ENCODE results near the gene SMG6. TPM values are rescaled to one million over a fixed set of nuclear protein-coding genes. Genes with fewer than 3 reads are reported as not detected.

The SMG6 gene
- total and polyA plus RNA-seq, 3 experiments from 2014 or later: 11.2 to 54.1 (median 53.3) TPM

DNA sequence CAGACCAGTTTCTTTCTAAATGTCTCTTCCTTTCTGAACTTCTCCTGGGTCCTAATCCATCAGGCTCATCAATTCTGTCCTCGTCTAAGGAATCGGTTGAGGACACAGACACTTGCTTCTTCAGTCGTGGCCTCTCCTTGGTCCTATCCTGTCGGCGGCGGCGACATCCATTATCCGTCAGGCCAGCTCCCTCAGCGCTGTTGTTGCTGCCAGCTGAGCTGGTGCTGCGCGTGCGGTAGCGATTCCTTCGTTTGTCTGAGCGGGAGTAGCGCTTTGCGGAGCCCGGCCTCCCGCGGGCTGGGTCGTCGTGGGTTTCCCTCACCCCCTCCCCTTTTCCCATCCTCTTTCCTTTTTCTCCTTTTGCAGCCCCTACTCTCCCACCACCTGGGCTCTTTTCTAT, 3.8 kb downstream of the SMG6 start:
- CTCF ChIA-PET: no interaction called here
- H3K36me3 ChIP-seq (ENCODE audit: insufficient read depth, low read length): peaks cover 46% of the 10 kb centered on the region
- no peaks in the 10 kb centered on the region for H3K9me3 ChIP-seq (ENCODE audit: low read length)
- no peak for DNase-seq
- no peak overlapping the region for H3K27ac ChIP-seq (ENCODE audit: low read depth, low read length)
- H3K4me1 Mint-ChIP-seq: peaks cover 53 to 73% (median 66%) of the 10 kb centered on the region in 3 donors
- H3K4me3 ChIP-seq (ENCODE audit: low read length): no peak overlapping the region
- no peaks in the 10 kb centered on the region for H3K9me3 Mint-ChIP-seq
- POLR2A ChIA-PET: no interaction called here
- H3K27me3 ChIP-seq (ENCODE audit: insufficient read depth, low read length, poor library complexity, severe bottlenecking): no peaks in the 10 kb centered on the region
- H3K36me3 Mint-ChIP-seq: peaks cover 0 to 62% (median 12%) of the 10 kb centered on the region in 3 donors
- H3K4me3 Mint-ChIP-seq: no peak overlapping the region
- peaks cover 23% of the 10 kb centered on the region for H3K4me1 ChIP-seq (ENCODE audit: insufficient read depth, low read length)
- H3K27me3 Mint-ChIP-seq: no peaks in the 10 kb centered on the region
- H3K27ac Mint-ChIP-seq: peak overlapping the region in 1 of 8 donors; percentile 31

DNA sequence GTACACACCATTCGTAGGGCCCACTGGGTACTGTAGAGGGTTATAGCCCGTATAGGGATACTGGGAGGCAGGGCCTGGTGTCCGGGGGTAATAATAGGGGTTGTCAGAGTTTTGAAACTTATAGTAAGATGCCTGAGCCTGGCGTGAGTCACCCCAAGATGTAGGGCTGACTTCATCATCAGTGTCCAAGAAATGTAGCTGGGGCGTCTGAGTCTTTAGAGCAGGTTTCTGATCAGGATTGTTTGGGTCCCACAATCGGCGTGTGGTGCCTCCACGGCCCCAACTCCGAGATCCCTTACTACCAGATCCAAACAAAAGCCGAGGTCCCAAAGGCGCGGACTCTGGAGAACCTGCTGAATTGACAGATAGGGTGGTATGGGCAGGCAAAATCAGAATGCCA, 4.4 kb downstream of the SMG6 start:
- H3K9me3 ChIP-seq (ENCODE audit: low read length): no peaks in the 10 kb centered on the region
- Mint-ChIP-seq H3K27me3 (no peaks in the 10 kb centered on the region), H3K36me3 (peaks cover 0 to 68% (median 17%) of the 10 kb centered on the region in 3 donors), H3K4me1 (peaks cover 57 to 76% (median 70%) of the 10 kb centered on the region in 3 donors), H3K4me3 (peak overlapping the region in 1 of 7 donors; percentile 36), H3K27ac (no peak overlapping the region), H3K9me3 (no peaks in the 10 kb centered on the region)
- no peak overlapping the region for H3K27ac ChIP-seq (ENCODE audit: low read depth, low read length)
- ChIA-PET CTCF (interaction anchor here (1.5 to 1.9 kb wide), 2 partner anchors 54 to 84 kb away, joined by 4 read pairs; no protein-coding TSS in a partner anchor), POLR2A (no interaction called here)
- no peak overlapping the region for H3K4me3 ChIP-seq (ENCODE audit: low read length)
- DNase-seq: no peak
- no peaks in the 10 kb centered on the region for H3K27me3 ChIP-seq (ENCODE audit: insufficient read depth, low read length, poor library complexity, severe bottlenecking)
- H3K4me1 ChIP-seq (ENCODE audit: insufficient read depth, low read length): peaks cover 23% of the 10 kb centered on the region
- H3K36me3 ChIP-seq (ENCODE audit: insufficient read depth, low read length): peaks cover 50% of the 10 kb centered on the region

- no peaks in the 10 kb centered on the region for H3K27me3 Mint-ChIP-seq
- peaks cover 15% of the 10 kb centered on the region for H3K4me1 ChIP-seq (ENCODE audit: insufficient read depth, low read length)
- peaks cover 53 to 75% (median 67%) of the 10 kb centered on the region in 3 donors for H3K4me1 Mint-ChIP-seq
- no peaks in the 10 kb centered on the region for H3K9me3 ChIP-seq (ENCODE audit: low read length)
- no peak overlapping the region for H3K27ac ChIP-seq (ENCODE audit: low read depth, low read length)
- peaks cover 0 to 85% (median 25%) of the 10 kb centered on the region in 3 donors for H3K36me3 Mint-ChIP-seq
- no peaks in the 10 kb centered on the region for H3K9me3 Mint-ChIP-seq
- ChIA-PET CTCF (interaction anchor here (1.0 kb wide), 1 partner anchor 239 kb away, joined by 3 read pairs; no protein-coding TSS in a partner anchor), POLR2A (no interaction called here)
- no peak overlapping the region for H3K4me3 Mint-ChIP-seq
- DNase-seq: no peak
- H3K27me3 ChIP-seq (ENCODE audit: insufficient read depth, low read length, poor library complexity, severe bottlenecking): no peaks in the 10 kb centered on the region
- H3K4me3 ChIP-seq (ENCODE audit: low read length): no peak overlapping the region
- peaks cover 65% of the 10 kb centered on the region for H3K36me3 ChIP-seq (ENCODE audit: insufficient read depth, low read length)
- H3K27ac Mint-ChIP-seq: peak overlapping the region in 1 of 8 donors; percentile 5
Measured at GRCh38 chr17:2297023-2297422, 6.6 kb downstream of the SMG6 start.

- Mint-ChIP-seq H3K4me3 (peak overlapping the region in 1 of 7 donors; percentile 48), H3K27me3 (no peaks in the 10 kb centered on the region)
- H3K9me3 ChIP-seq (ENCODE audit: low read length): no peaks in the 10 kb centered on the region
Measured at GRCh38 chr17:2295575-2295974, 8.0 kb downstream of the SMG6 start.

GRCh38 chr17:2292100-2292499, 11.5 kb downstream of the SMG6 start:
- H3K4me3 ChIP-seq (ENCODE audit: low read length): no peak overlapping the region
- CTCF ChIA-PET: interaction anchor here (1.2 kb wide), 1 partner anchor 11 kb away, joined by 3 read pairs; no protein-coding TSS in a partner anchor
- H3K4me3 Mint-ChIP-seq: no peak overlapping the region
- peaks cover 5% of the 10 kb centered on the region for H3K4me1 ChIP-seq (ENCODE audit: insufficient read depth, low read length)
- H3K9me3 ChIP-seq (ENCODE audit: low read length): no peaks in the 10 kb centered on the region
- no peak for DNase-seq
- H3K36me3 ChIP-seq (ENCODE audit: insufficient read depth, low read length): peaks cover 58% of the 10 kb centered on the region
- H3K27me3 Mint-ChIP-seq: no peaks in the 10 kb centered on the region
- POLR2A ChIA-PET: no interaction called here
- peaks cover 4 to 87% (median 33%) of the 10 kb centered on the region in 3 donors for H3K36me3 Mint-ChIP-seq
- no peak overlapping the region for H3K27ac Mint-ChIP-seq
- peaks cover 23 to 30% (median 28%) of the 10 kb centered on the region in 3 donors for H3K4me1 Mint-ChIP-seq
- H3K9me3 Mint-ChIP-seq: no peaks in the 10 kb centered on the region
- H3K27ac ChIP-seq (ENCODE audit: low read depth, low read length): no peak overlapping the region
- no peaks in the 10 kb centered on the region for H3K27me3 ChIP-seq (ENCODE audit: insufficient read depth, low read length, poor library complexity, severe bottlenecking)

More at GRCh38 chr17:2295575-2295974, 8.0 kb downstream of the SMG6 start:
- ChIA-PET POLR2A (interaction anchor here (0.7 kb wide), 1 partner anchor 12 kb away, joined by 3 read pairs; no protein-coding TSS in a partner anchor), CTCF (interaction anchor here (0.7 kb wide), 1 partner anchor 240 kb away, joined by 3 read pairs; no protein-coding TSS in a partner anchor)
- Histone ChIP-seq H3K27ac (ENCODE audit: low read depth, low read length) (no peak overlapping the region), H3K36me3 (ENCODE audit: insufficient read depth, low read length) (peaks cover 69% of the 10 kb centered on the region), H3K27me3 (ENCODE audit: insufficient read depth, low read length, poor library complexity, severe bottlenecking) (no peaks in the 10 kb centered on the region), H3K4me3 (ENCODE audit: low read length) (no peak overlapping the region), H3K4me1 (ENCODE audit: insufficient read depth, low read length) (peaks cover 5% of the 10 kb centered on the region)
- peaks cover 3 to 91% (median 33%) of the 10 kb centered on the region in 3 donors for H3K36me3 Mint-ChIP-seq
- H3K27ac Mint-ChIP-seq: peak overlapping the region in 4 of 8 donors; percentile 26 to 84 (median 53)
- no peak for DNase-seq
- peaks cover 41 to 61% (median 52%) of the 10 kb centered on the region in 3 donors for H3K4me1 Mint-ChIP-seq
- H3K9me3 Mint-ChIP-seq: no peaks in the 10 kb centered on the region

- Mint-ChIP-seq H3K4me3 (no peak overlapping the region), H3K9me3 (no peaks in the 10 kb centered on the region), H3K27ac (peak overlapping the region in 1 of 8 donors; percentile 11), H3K36me3 (peaks cover 4 to 81% (median 37%) of the 10 kb centered on the region in 3 donors), H3K4me1 (peaks cover 9 to 12% (median 12%) of the 10 kb centered on the region in 3 donors), H3K27me3 (no peaks in the 10 kb centered on the region)
- Histone ChIP-seq H3K36me3 (ENCODE audit: insufficient read depth, low read length) (peaks cover 43% of the 10 kb centered on the region), H3K4me1 (ENCODE audit: insufficient read depth, low read length) (no peaks in the 10 kb centered on the region), H3K9me3 (ENCODE audit: low read length) (no peaks in the 10 kb centered on the region), H3K27me3 (ENCODE audit: insufficient read depth, low read length, poor library complexity, severe bottlenecking) (no peaks in the 10 kb centered on the region), H3K4me3 (ENCODE audit: low read length) (no peak overlapping the region), H3K27ac (ENCODE audit: low read depth, low read length) (no peak overlapping the region)
- ChIA-PET POLR2A (no interaction called here), CTCF (no interaction called here)
- DNase-seq: no peak
Measured at GRCh38 chr17:2289878-2290478, 13.6 kb downstream of the SMG6 start.

DNA sequence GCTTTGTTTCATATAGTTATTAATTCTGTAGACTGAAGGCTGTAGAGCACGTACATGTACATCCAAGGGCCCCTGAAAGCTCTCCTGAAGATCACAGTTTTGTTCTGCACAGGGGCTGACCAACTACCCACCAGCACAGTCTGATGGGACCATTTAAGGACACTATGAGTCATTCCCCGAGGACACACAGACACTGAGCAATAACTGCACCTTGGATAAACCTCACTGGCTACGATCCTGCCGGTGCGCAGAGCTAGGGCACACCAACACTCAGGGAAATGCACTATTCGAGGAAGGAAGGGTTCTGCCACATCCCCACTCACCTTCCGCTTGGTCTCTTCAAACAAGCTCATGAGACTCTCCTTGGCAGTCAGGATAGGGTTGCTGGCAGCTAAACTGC, 20.3 kb downstream of the SMG6 start:
- Histone ChIP-seq H3K27me3 (ENCODE audit: insufficient read depth, low read length, poor library complexity, severe bottlenecking) (no peaks in the 10 kb centered on the region), H3K9me3 (ENCODE audit: low read length) (no peaks in the 10 kb centered on the region), H3K4me3 (ENCODE audit: low read length) (no peak overlapping the region), H3K36me3 (ENCODE audit: insufficient read depth, low read length) (peaks cover 17% of the 10 kb centered on the region), H3K27ac (ENCODE audit: low read depth, low read length) (no peak overlapping the region), H3K4me1 (ENCODE audit: insufficient read depth, low read length) (peaks cover 7% of the 10 kb centered on the region)
- CTCF ChIA-PET: interaction anchor here (0.7 to 6.5 kb wide), 13 partner anchors 13 to 227 kb away, joined by 3 to 121 read pairs (median 4); partner anchors contain the start of gene HIC1
- POLR2A ChIA-PET: no interaction called here
- no peak for DNase-seq
- Mint-ChIP-seq H3K27me3 (no peaks in the 10 kb centered on the region), H3K4me3 (no peak overlapping the region), H3K36me3 (peaks cover 14 to 80% (median 43%) of the 10 kb centered on the region in 3 donors), H3K27ac (peak overlapping the region in 4 of 8 donors; percentile 14 to 68 (median 43)), H3K4me1 (peaks cover 9 to 14% (median 12%) of the 10 kb centered on the region in 3 donors), H3K9me3 (no peaks in the 10 kb centered on the region)

- H3K4me1 Mint-ChIP-seq: peaks cover 7 to 14% (median 14%) of the 10 kb centered on the region in 3 donors
- peak overlapping the region in 1 of 7 donors; percentile 24 for H3K4me3 Mint-ChIP-seq
- Histone ChIP-seq H3K27ac (ENCODE audit: low read depth, low read length) (no peak overlapping the region), H3K9me3 (ENCODE audit: low read length) (no peaks in the 10 kb centered on the region), H3K4me1 (ENCODE audit: insufficient read depth, low read length) (peaks cover 7% of the 10 kb centered on the region), H3K4me3 (ENCODE audit: low read length) (no peak overlapping the region), H3K27me3 (ENCODE audit: insufficient read depth, low read length, poor library complexity, severe bottlenecking) (no peaks in the 10 kb centered on the region), H3K36me3 (ENCODE audit: insufficient read depth, low read length) (peaks cover 13% of the 10 kb centered on the region)
- no peaks in the 10 kb centered on the region for H3K27me3 Mint-ChIP-seq
- DNase-seq: peak in 2 of 5 donors; percentile 56 to 65
- POLR2A ChIA-PET: no interaction called here
- peaks cover 14 to 75% (median 39%) of the 10 kb centered on the region in 3 donors for H3K36me3 Mint-ChIP-seq
- peak overlapping the region in 7 of 8 donors; percentile 11 to 85 (median 57) for H3K27ac Mint-ChIP-seq
- CTCF ChIA-PET: interaction anchor here (0.7 to 6.5 kb wide), 15 partner anchors 13 to 226 kb away, joined by 3 to 121 read pairs (median 4); partner anchors contain the start of gene HIC1
- no peaks in the 10 kb centered on the region for H3K9me3 Mint-ChIP-seq
Measured at GRCh38 chr17:2282297-2282873, 21.2 kb downstream of the SMG6 start.

Data from CD8-positive, alpha-beta memory T cell (primary cell).